ENCODE measurements around the gene HHAT.

Gene HHAT

DNA sequence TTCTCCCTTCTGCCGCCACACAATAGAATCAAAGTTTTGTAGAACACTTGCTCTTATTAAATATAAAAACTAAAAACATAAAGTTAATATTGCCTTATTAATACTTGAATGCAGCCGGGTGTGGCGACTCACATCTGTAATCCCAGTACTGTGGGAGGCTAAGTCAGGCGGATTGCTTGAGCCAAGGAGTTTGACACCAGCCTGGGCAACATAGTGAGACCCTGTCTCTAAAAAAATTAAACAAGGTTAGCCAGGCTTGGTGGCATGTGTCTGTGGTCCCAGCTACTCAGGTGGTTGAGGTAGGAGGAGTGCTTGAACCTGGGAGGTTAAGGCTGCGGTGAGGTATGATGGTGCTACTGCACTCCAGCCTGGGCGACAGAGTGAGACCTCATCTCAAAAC, 13.2 kb upstream of the HHAT start:
- no peak for DNase-seq (ENCODE audit: extremely low read depth, low read depth)
- TF ChIP-seq, protein P1, sequence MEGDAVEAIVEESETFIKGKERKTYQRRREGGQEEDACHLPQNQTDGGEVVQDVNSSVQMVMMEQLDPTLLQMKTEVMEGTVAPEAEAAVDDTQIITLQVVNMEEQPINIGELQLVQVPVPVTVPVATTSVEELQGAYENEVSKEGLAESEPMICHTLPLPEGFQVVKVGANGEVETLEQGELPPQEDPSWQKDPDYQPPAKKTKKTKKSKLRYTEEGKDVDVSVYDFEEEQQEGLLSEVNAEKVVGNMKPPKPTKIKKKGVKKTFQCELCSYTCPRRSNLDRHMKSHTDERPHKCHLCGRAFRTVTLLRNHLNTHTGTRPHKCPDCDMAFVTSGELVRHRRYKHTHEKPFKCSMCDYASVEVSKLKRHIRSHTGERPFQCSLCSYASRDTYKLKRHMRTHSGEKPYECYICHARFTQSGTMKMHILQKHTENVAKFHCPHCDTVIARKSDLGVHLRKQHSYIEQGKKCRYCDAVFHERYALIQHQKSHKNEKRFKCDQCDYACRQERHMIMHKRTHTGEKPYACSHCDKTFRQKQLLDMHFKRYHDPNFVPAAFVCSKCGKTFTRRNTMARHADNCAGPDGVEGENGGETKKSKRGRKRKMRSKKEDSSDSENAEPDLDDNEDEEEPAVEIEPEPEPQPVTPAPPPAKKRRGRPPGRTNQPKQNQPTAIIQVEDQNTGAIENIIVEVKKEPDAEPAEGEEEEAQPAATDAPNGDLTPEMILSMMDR (IDR thresholded peaks at IDR 0.05; ENCODE audit: low read depth, low read length), result no peak

DNA sequence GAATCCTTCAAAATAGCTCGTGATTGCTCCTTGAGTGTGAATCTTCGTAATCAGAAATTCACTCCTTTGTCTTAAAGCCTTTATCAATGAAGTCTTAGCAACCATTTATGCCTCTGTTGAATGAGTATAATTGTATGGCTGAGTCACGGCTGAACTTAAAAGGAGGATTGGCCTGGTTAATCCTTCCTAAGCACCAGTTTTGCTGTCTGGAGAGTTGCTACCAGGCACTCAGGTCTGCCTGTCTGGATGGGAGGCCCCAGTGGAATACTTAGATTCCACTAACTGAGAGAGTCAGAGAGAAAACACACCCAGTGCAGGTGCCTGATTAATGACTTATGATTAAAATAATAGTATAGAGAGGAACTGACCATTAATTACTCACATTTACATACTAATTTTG, 7.6 kb upstream of the HHAT start:
- DNase-seq (ENCODE audit: extremely low read depth, low read depth), result no peak
- TF ChIP-seq, protein P1 (IDR thresholded peaks at IDR 0.05; ENCODE audit: low read depth, low read length), result no peak

DNA sequence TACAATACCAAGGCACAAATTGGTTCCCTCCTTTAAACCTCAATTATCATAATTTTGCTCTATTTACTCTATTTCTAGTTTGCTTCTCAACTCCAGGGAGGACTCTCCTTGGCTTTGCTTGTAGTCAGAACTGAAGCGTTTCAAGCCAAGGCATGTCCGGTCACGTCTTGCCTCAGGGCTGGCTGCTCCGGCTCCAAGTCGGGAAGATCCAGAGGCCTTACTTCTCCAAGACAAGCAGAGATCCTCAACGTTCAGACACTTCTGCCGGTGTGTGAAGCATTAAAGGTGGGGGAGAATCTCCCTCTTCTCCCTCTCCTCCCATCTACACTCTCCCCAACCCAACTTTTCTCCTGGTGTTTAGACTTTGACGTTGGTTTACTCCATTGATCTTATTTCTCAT, 7.2 kb upstream of the HHAT start:
- TF ChIP-seq, protein P1 (IDR thresholded peaks at IDR 0.05; ENCODE audit: low read depth, low read length), result no peak
- no peak for DNase-seq (ENCODE audit: extremely low read depth, low read depth)

DNA sequence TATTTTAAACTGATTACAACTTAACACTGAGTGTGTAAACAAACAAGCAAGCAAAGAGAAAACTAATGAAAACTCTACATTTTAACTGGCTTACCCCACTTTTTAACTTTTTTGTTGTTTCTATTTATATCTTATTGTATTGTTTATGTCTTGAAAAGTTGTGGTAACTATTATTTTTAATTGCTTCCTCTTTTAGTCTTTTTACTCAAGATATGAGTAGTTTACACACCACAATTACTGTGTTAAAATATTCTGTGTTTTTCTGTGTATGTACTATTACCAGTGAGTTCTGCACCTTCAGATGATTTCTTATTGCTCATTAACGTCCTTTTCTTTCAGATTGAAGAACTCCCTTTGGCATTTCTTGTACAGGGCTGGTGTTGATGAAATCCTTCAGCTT, 4.7 kb upstream of the HHAT start:
- TF ChIP-seq, protein P1 (IDR thresholded peaks at IDR 0.05; ENCODE audit: low read depth, low read length), result no peak
- no peak for DNase-seq (ENCODE audit: extremely low read depth, low read depth)

DNA sequence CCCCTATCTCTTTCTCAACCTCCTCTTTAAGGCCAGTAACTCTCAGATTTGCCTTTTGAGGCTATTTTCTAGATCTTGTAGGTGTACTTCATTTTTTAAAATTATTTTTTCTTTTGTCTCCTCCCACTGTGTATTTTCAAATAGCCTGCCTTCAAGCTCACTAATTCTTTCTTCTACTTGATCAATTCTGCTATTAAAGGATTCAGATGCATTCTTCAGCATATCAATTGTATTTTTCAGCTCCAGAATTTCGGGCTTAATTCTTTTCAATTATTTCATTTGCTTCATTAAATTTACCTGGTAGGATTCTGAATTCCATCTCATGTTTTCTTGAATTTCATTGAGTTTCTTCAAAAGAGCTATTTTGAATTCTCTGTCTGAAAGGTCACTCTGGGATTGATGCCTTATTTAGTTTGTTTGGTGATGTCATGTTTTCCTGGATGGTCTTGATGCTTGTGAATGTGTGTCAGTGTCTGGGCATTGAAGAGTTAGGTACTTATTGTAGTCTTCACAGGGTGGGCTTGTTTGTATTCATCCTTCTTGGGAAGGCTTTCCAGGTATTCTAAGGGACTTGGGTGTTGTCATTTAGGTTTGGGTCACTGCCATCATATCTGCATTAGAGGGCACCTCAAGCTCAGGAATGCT, 3.6 kb upstream of the HHAT start:
- TF ChIP-seq, protein P1 (IDR thresholded peaks at IDR 0.05; ENCODE audit: low read depth, low read length), result no peak
- DNase-seq (ENCODE audit: extremely low read depth, low read depth), result no peak

DNA sequence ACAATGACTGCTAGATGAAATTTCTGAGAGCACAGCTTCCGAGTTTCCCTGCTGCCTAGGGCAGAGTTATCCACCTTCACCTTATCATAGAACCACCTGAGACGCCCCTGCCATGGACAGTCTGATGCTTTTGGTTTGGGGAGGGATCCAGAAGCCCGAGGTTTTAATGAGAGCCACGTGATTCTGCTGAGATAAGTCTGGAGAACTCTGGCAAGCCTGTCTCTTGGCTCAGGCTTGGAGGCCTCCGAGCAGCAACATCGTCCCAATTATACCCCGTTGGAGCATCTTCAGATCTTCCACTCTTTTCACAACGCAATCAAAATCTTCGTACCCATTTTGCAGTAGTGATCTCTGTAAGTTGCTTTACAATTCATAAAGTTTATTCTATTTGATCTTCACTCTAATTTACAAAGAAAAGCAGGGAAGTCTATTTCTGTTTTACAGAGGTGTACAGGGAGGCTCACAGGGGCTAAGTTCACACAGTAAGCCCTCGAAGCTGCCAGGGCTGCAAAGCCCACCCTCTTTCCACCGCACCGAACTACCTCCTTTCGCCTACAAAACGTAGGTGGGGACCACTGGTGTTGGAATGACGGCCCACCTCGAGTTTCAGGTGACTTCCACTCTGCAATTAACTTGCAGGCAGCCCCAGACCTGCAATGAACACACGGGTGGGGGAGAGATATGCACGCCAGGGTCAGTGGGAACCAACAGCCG, 513 bp upstream of the HHAT start:
- no peak for DNase-seq (ENCODE audit: extremely low read depth, low read depth)
- TF ChIP-seq, protein P1 (IDR thresholded peaks at IDR 0.05; ENCODE audit: low read depth, low read length), result no peak

DNA sequence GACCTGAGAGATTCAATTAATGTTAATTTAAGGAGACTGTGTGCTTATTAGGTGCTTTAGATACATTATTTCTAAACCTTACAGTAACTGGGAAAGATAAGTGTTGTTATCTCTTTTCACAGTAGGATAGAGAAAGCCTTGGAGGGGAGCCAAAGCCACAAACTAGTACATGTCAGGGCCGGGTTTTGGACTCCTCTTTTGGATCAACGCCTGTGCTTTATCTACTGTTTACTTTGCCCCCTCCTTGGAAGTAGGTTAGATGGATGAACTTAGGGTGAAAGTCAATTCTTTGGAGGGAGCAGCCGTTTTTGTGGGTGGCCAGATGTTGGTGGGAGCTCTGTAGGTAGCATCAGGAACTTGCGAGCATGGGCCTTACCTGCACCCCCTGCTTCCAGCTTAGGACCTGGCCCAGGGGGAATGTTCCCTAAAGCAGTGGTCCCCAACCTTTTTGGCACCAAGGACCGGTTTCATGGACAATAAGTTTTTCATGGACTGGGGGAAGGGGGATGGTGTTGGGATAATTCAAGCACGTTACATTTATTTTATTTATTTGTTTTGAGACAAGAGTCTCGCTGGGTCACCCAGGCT, 1.7 kb downstream of the HHAT start:
- TF ChIP-seq, protein P1 (IDR thresholded peaks at IDR 0.05; ENCODE audit: low read depth, low read length), result no peak

More for the DNA sequence above, 1.7 kb downstream of the HHAT start:
- DNase-seq (ENCODE audit: extremely low read depth, low read depth), result no peak

Measured in AG09319 (cell line).